ENCODE results near the gene CNR1.

Gene CNR1

DNA sequence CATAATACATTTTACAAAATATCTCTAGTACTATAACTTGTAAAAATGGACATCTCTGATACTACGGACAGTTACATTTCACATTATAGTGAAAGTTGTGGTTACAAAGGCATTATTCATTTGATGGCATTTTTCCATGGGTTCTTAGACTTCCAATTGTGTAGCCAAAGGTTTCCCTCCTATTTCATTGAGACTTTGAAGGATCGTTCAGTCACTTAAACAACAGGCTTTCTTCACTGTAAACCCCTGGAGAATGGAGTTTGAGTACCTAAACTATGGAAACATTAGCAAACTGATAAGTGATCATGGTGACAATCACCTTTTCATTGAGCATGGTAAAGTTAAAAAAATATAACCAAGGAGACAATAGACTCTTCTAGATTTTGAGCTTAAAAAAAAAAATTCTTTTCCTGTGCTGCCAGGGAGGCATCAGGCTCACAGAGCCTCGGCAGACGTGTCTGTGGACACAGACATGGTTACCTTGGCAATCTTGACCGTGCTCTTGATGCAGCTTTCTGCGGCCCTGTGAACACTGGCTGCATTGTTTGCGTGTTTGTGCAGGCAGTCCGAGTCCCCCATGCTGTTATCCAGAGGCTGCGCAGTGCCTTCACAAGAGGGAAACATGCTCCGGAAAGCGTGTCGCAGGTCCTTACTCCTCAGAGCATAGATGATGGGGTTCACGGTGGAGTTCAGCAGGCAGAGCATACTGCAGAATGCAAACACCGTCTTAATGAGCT lies 22.6 kb downstream of the CNR1 start:
- no peak for DNase-seq

GRCh38 chr6:88142297-88142668 lies 23.9 kb downstream of the CNR1 start:
- no peak for DNase-seq

DNA sequence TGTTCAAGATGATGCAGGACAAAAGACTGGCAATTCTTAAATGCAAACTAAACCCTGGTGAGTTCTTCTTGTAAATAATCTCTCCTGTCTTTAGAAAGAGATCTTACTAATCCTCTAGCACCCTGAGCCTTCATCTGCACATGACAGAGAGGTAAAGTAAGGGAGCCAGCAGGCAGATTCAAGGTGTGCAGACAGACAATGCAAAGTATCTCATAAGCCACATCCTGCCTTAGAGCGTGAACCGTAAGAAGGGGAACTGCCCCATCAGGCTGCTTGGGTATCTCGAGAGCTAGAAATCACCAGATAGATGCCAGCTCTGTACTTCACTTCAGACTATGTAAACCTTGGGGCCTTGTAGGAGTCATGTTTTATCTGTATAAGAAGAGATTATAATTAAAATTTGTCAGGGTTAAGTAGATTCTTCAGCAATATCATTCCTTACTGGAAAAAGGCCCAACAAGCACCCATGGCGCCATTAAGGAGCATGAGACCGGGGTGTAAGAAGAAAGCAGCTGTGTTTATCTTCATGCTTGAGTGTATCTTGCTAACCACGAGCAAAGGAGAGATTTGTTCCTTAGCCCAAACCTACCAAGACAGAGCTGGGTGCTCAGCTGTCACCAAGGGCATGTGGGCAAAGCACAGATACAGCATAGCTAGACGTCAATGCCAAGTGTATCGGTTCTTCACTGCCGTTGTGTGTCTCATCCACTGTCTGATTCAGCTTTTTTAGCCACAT lies 24.4 kb downstream of the CNR1 start:
- DNase-seq: no peak

DNA sequence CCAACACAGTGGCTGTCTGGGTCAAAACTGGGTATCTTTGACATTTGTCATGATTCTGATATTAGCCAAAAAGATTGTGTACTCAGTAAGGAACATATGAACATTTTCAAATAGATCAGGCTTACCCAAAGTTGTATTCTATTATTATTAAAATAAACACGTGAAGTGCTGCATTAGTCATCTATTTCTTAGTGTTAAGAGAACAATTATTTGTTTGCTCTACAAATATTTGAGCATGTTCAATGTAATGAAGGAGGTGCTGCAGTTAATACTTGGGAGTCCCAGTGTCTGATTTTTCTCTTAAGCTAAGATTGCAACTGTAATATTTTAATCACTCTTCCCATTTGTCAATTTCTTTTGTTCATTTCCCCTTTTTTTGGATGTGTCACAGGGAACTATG lies 28.2 kb downstream of the CNR1 start:
- DNase-seq: no peak

DNA sequence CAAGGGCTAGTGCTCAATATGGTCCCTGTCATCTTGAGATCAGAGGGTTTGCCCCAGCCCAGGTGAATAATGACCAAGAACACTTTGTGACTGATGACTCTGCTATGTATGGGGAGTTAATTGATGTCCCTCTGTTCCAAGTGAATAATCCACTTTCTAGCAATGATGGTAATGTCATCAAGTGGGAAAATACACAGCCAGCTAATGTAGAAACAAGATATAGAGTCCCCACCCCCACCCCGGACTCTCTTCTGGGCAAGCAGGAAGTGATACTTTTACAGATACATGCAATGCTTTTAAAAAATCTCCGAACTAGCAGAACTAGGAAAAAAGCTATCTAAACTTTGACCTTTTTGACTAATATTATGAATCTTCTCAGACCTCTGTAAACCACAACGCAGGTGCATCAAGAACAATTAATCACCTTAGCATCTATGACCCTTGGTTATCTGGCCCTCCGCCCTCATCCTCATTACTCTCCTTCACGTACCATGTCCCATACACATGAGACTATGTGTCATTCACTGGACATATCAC lies 30.5 kb downstream of the CNR1 start:
- no peak for DNase-seq

- no peak for DNase-seq
Measured at GRCh38 chr6:88134575-88134974, 31.6 kb downstream of the CNR1 start.

DNA sequence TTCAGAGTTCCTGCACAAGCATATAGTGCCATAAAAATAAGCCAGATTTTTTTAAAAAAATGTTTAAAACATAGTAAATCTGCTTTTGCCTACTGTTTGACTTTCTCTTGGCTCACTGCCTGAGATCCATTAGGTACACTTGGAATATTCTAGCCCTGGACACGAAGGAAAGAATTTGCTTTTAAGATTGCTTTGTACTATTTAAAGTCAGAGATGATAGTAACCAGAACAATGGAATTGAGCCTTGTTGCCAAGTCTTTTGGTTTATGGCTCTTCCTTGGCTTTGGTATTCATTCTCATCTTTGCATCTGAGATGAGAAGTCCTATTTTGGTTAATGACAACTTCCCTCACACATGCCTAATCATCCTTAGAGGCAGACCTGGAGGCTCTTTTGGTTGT lies 32.4 kb downstream of the CNR1 start:
- DNase-seq: no peak

- DNase-seq: no peak
Measured at GRCh38 chr6:88124925-88125557, 41.1 kb downstream of the CNR1 start.

GRCh38 chr6:88120635-88121034 lies 45.5 kb downstream of the CNR1 start:
- no peak for DNase-seq

DNA sequence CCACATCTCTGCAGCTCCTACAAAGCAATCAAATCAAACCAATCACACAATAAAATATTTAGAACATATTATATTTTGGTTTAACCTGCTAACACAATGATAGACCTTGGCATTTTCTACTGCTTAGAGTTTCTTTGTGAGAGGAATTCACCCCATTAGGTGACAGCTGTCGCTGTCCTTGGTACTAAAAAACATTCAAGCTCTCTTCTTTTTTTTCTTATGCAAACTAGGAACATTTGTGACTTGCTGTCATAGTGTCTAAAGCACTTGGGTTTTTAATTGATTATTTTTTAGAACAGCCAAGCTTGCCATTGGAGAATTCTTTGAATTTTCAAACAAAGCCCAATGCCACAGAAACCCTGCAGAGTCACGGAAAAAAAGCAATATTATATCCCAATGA lies 46.4 kb downstream of the CNR1 start:
- no peak for DNase-seq

GRCh38 chr6:88116276-88116675 lies 49.9 kb downstream of the CNR1 start:
- no peak for DNase-seq

DNA sequence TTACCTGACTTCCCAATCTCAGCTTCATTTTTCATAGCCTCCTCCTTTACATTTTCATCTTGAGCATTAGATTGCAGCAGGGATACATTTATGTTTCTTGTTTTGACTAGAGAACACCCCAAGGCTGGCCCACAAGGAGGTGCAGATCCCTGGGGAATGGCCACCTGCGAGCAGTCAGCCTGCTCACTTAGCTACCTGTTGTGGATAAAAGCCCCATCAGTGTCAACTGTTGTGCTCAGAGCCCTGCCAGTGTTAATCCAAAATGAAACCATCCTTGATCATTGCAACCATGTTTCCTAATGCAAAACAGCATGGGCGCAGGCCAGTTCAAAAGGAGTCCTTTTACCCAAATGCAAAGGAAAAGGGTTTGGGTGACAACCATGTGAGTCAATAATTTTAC lies 50.8 kb downstream of the CNR1 start:
- no peak for DNase-seq

GRCh38 chr6:88114838-88115237 lies 51.3 kb downstream of the CNR1 start:
- no peak for DNase-seq

- no peak for DNase-seq
Measured at GRCh38 chr6:88111991-88112390, 54.2 kb downstream of the CNR1 start.

- no peak for DNase-seq
Measured at GRCh38 chr6:88107241-88107640, 58.9 kb downstream of the CNR1 start.

- DNase-seq: no peak
Measured at GRCh38 chr6:88105741-88106340, 60.3 kb downstream of the CNR1 start.

Measured in NCI-H510A (cell line).